Stimulated activated CD8-positive, alpha-beta memory T cell treated with anti-CD3 and anti-CD28 coated beads, Interleukin-15, amount 100 ng/mL, for 48 hours (primary cell): ENCODE data around the gene RSRC1.
"Not testable (repeated sequence)": the region's sequence is repeated elsewhere in the genome, so short reads cannot be mapped to it uniquely, and the experiment has no call there.

ENCODE experiments used
- DNase-seq, 2 donors: peaks; one replicate each; pipeline ENCODE4 v3.0.0-alpha.2; 2020; ENCODE audit warnings: low read depth in 2 of 2

The RSRC1 gene

GRCh38 chr3:158329696-158330441 lies 220.0 kb downstream of the RSRC1 start:
- DNase-seq: not testable (repeated sequence)

GRCh38 chr3:158330870-158331269 lies 221.0 kb downstream of the RSRC1 start:
- DNase-seq: no peak

- DNase-seq: no peak
Observed at GRCh38 chr3:158333736-158334135, 223.8 kb downstream of the RSRC1 start.

GRCh38 chr3:158337110-158337509 lies 227.2 kb downstream of the RSRC1 start:
- no peak for DNase-seq

- DNase-seq: no peak
Observed at GRCh38 chr3:158339638-158340037, 229.7 kb downstream of the RSRC1 start.

- DNase-seq: not testable (repeated sequence)
Observed at GRCh38 chr3:158340951-158341350, 231.1 kb downstream of the RSRC1 start.

- no peak for DNase-seq
Observed at GRCh38 chr3:158347966-158348365, 238.1 kb downstream of the RSRC1 start.

GRCh38 chr3:158350971-158351370 lies 241.1 kb downstream of the RSRC1 start:
- no peak for DNase-seq

GRCh38 chr3:158352551-158352950 lies 242.7 kb downstream of the RSRC1 start:
- DNase-seq: no peak

GRCh38 chr3:158354713-158355112 lies 244.8 kb downstream of the RSRC1 start:
- DNase-seq: no peak

- no peak for DNase-seq
Observed at GRCh38 chr3:158355623-158356588, 246.0 kb downstream of the RSRC1 start.

- no peak for DNase-seq
Observed at GRCh38 chr3:158359339-158359738, 249.4 kb downstream of the RSRC1 start.

GRCh38 chr3:158360756-158361448 lies 251.0 kb downstream of the RSRC1 start:
- no peak for DNase-seq

GRCh38 chr3:158368271-158368670 lies 258.4 kb downstream of the RSRC1 start:
- no peak for DNase-seq

- no peak for DNase-seq
Observed at GRCh38 chr3:158369279-158369678, 259.4 kb downstream of the RSRC1 start.

- DNase-seq: no peak
Observed at GRCh38 chr3:158379517-158379916, 269.6 kb downstream of the RSRC1 start.

- no peak for DNase-seq
Observed at GRCh38 chr3:158381262-158381868, 271.5 kb downstream of the RSRC1 start.

- DNase-seq: no peak
Observed at GRCh38 chr3:158382479-158382878, 272.6 kb downstream of the RSRC1 start.

GRCh38 chr3:158384019-158384418 lies 274.1 kb downstream of the RSRC1 start:
- DNase-seq: no peak

- no peak for DNase-seq
Observed at GRCh38 chr3:158395421-158395820, 285.5 kb downstream of the RSRC1 start.

- DNase-seq: no peak
Observed at GRCh38 chr3:158402590-158402989, 292.7 kb downstream of the RSRC1 start.

GRCh38 chr3:158403013-158403412 lies 293.1 kb downstream of the RSRC1 start:
- no peak for DNase-seq
